IPS DF 19.7 (cell line): ENCODE data around the gene PBX3.

Experiments
- DNase-seq: peaks from one replicate; pipeline ENCODE4 v3.0.0-alpha.2; 2013; ENCODE audit warnings: low read depth, low spot score

PBX3 gene

DNA sequence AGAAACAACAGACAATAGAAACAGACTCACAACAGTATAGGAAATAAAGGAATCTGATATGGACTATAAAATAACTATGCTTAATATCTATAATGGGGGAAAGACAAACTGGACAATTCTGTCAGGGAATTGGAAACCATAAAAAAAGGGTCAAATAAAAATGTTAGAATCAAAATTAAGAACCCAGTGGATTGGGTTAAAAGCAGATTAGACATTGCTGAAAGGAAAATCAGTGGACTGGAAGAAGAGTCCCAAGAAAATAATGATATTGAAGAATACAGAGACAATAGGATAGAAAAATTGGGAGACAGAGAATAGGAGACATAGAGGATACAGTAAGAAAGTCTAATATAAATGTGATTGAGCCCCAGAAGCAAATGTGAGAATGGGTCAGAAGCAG, 199.2 kb downstream of the PBX3 start:
- no peak for DNase-seq

DNA sequence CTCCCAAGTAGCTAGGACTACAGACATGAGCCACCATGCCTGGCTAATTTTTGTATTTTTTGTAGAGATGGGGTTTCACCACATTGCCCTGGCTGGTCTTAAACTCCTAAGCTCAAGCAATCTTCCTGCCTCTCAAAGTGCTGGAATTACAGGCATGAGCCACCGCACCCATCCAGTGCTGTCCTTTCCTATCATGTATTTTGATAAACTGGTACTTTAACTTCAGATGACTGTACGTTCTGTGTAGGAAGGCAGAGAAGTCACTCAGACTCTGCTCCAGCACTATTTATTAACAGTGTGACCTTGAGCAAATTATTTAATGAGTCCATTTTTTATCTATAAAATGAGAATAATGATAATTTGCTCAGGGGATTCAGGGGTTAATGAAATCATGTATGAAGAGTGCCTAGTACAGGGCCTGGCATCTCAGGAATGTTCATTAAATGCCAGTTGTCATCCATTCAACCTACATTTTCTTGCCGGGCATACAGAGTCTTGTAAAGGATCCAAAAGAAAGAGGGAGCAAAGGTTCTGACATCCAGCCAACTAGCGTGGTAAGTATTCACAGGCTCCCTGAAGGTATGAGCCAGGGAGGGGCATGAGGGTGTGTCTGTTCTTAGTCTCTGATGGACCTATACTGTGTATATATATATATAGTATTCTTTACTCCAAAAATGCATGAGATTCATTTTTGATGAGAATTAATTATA, 201.9 kb downstream of the PBX3 start:
- no peak for DNase-seq

DNA sequence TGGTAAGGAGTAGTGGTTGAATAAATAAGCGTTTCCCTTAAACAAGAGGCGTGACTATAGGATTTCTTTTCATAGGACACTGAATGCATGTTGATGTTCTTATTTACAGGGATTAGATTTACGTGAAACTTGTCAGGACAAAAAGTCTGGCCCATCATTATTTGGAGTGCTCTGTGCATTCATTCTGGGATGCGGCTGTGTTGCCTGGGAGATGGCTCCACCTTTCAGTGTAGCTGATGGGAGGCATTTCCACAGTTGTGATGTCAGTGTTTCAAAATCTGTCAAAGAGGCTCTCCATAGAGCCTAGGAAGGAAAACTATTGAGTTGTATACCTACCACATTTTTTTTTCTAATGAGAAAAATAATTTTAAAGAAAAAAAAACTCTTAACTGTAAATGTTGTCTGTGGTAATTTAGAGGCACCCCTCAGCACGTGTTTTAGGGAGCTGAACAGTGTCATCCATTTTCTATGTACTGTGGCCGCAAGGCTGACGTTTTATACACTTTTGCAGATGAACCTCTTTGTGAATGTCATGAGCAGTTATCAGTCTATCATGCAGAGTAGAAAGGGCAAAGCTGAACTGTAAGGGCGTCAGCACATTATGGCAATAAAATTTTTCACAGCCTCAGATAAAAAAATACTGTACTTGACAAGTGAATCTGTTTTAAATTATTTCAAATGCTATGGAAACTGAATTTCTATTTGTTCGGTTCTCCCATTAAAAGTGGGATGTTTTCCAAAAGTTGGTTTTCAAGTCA, 202.7 kb downstream of the PBX3 start:
- DNase-seq, result no peak

DNA sequence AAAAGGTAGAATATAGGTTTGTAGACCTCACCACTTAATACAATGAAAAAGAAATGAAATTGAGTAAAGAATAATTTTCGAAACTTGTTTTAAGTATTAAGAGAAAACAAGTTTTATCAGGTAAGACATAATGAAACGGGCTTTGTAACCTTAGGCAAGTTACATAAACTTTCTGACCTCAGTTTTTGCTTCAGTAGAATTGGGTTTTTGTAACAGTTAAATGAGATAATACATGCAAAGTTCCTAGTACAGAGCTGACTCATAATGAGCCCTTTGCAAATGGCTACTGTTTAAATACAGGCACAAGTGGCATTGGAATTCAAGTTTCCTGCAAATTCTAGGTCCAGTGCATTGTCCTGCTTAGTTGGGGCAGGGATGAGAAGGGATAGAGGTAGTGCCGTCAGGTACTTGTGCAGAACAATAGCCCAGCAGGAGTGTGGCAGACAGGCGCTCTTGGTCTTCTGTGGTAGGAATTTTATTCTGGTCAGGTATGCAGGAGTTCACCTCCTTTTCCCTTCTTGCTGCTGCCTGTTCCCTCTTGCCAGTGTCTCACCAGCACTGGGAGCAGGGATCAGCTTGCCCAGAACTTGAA, 203.8 kb downstream of the PBX3 start:
- peak; percentile 99 for DNase-seq

DNA sequence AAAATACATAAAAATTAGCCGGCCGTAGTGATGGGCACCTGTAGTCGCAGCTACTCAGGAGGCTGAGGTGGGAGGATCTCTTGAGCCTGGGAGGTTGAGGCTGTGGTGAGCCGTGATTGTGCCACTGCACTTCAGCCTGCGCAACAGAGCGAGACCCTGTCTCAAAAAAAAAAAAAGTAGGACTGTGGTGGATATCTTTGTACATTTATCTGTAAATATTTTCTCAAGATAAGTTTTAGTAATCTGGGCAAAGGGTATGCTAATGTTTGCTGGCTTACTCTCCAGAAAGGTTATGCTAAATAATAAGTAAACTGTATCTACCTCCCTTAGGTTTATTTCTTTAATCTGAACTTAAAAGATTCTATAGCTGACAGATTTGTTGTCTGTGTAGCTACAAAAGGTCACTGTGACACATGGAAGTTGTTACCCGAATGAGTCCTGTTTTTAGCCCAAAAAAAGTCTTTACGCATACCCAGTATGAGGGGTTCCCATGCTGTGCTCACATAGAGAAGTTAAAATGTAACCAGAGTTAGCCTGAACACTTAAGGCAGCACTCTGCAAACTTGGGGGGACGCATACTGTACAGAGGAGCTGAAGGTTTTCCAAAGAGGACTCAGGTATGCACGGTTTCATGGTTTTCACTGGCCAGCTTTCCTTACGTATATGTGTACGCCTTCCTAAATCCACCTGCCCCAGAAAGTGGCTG, 206.3 kb downstream of the PBX3 start:
- no peak for DNase-seq

DNA sequence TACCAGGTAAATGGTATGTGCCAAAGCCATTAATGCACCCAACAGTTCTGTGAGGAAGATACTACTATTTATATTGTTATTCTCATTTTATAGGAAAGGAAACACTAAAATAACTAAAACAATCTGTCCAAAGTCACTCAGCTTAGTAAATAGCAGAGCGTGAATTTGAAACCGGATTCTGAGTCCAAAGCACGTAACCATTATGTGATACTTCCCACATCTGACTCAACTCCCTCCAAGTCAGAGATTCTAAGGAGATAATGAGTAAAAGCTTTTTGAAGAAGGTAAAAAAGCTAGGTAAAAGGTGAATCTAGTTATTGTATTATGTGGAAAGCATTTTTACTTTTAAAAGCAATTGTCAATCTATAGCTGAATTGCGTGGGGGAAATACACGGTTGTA, 208.9 kb downstream of the PBX3 start:
- no peak for DNase-seq

DNA sequence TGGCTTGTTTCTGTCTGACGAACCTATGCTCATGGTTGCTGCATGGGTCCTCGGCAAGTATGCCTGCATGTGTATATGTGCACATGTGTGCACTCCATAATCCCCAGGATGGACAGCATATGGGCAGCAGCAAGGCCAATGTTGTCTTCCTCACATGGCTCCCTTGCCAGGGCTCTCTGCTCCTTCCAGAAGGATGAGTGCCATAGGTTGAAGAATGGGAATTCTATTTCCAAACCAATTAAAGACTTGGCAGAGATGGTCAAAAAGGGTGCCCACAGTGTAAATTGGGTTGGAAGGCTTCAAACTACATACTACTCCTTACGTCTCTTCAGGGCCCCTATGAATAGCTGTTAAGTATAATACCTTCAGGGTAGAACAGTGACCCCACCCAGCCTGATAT, 212.1 kb downstream of the PBX3 start:
- DNase-seq, result no peak

DNA sequence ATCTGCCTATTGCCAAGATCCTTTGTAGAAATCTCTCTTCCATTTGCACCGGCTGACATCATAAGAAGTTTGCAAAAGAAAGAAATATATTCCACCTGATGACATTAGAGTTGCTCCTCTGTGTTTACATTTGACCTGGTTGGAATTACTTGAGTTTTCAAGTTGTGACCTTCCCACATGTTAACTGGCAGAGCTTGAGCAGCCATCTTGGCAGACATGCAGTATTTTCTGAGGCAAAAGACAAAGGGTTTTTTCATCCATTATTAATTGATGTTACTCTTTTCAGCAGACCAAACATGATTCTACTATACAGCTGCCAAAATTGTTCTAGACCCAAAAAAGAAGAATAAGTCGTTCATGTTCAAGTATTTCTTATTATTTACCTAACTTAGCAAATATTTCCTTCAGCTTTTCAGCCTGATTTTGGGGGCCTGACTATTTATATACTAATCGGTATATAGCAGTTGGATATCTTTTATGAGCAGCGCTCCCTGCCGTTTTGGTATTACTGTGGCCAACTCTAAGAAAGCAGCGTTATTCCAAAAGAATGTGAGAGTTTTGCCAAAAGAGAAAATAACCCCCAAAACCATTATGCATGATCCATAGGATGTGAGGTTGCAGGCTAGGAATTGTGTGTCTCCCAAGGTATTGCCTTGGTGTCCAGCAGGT, 212.9 kb downstream of the PBX3 start:
- no peak for DNase-seq

DNA sequence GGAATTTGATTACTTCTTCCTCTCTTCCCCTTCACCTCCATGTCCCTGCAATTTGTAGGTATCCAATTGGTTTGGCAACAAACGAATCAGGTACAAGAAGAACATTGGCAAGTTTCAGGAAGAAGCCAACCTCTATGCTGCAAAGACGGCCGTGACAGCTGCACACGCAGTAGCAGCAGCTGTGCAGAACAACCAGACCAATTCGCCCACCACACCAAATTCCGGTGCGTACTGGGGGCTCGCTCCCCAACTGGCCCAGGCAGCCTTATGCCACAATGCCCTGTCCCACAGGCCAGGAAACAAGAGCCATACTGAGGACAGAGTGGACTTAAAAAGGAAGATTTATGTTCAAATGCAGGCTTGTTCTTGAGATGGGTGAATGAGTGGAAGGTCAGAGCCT, 213.5 kb downstream of the PBX3 start:
- no peak for DNase-seq

DNA sequence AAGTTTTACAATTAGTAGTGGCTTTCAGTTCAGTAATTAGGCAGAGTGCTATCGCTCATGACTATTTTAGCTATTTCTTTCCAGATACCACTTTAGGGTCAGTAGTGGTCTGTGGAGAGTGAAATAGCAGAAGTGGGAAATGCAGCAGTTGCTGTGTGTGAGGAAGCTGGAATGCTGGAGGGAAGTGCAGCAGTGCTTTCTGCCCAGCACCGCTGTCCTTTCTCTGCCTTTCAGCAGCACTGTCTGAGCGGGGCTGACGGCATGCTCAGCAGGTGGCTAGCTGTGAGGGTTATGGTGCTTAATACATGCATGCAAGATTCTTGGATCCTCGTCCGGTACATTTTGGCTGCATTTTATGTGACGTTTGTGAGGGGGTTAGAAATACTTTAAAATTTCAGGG, 213.9 kb downstream of the PBX3 start:
- no peak for DNase-seq

DNA sequence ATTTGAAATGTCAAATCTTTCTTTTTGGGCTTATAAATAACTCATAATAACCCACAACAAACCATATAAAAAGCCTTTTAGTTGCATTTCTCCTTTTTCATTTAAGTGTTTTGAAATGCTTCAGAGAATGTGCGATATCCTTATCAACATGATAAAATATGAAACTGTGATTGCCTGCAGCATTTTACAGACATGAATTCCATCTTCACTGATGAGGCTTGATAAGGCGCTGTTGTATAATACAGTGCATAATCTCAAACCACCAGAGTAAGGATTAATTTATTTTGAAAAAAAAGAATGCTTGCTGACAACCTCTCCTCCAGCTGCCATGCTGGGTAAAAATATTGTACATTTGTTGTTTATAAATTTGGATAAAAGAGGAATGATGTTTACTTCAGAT, 216.8 kb downstream of the PBX3 start:
- no peak for DNase-seq

DNA sequence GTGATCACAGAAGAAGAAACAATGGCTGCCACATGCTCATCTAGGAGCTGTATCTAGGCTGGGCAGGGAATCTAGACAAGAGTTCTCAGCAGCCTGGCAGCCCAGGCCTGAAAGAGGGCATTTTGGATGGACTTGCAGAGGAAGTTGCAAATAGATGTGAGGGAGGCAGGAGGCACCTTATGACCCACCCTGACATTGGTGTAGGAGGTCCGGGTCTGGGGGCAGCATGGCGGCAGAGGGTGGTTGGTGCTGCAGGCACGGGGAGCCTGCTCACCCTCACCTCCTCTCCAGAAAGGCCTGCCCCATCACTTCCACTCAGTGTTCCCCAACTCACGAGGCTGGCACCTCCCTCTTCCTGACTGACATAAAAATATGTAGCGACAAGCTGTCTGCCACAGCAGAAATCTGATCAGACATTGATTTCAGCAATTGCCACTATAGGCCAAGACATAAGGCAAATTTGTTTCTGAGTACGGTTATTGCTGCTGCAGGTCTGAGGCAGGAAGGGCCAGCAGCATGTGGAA, 217.6 kb downstream of the PBX3 start:
- DNase-seq, result no peak

DNA sequence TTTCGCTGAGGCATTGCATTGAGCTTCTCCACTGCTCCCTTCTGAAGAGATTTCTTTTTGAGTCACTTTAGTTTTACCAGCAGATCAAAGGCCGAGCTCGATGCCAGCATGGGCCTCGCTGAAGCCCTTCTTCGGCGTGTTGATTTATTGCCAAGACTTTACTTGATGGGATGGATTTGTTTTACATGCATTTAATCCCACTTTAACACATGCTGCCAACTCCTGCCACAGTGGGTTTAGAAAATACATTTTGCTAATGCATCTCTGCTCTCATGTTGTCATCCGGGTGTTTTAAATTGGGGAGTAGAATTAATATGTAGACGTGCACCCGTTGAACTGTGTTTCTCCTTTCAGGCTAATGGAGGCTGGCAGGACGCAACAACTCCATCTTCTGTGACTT, 218.3 kb downstream of the PBX3 start:
- DNase-seq, result no peak

DNA sequence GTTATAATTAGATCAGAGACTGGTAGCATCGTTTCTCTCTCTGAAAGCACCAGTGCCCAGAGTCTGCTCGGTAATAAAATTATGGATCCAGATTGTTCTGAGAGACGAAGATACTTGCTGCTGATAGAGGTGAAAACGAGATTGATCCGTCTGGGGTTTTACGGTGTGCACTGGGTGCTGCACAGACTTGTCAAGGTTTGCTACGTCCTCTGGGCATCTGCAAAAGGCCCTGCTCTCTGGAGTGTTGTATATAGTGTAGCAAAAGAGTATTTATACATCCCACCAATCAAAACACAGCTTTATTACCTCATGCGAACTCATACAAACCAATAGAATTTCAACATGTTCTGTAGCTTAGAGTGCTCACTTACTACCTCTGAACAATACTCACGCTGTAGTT, 219.3 kb downstream of the PBX3 start:
- no peak for DNase-seq

DNA sequence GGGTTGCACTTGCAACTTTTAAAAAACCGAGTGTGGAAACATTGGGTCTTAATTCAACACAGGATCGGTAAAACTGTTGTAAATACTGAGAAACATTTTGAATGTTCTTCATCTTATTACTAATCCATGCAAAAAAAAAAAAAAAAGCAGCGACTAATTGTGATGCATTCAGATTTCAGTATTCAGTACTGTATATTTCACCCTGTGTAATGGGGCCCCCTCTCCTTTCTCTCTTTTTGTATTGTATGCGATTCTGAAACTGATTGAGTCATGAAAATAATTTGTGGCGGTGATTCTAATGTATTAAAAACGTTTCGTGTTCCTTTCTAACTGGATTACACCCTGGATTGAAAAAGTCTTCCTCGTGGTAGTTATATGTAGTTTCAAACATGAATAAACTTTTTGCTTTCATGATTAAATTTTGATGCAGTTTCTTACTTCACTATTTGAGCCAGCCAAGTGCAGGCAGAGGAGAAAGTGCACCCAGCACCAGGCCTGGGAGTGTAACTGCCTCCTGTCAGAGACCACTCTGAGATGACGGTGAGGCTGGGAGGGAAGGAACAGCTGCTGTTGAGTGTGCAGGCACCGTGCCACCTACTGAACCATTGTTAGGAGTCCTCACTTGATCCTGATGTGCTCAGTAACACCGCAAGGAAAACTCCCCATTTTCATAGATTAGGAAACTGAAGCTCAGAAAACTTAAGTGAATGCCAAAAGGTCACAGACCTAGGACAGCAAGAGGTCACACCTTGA, 220.0 kb downstream of the PBX3 start:
- DNase-seq, result no peak

DNA sequence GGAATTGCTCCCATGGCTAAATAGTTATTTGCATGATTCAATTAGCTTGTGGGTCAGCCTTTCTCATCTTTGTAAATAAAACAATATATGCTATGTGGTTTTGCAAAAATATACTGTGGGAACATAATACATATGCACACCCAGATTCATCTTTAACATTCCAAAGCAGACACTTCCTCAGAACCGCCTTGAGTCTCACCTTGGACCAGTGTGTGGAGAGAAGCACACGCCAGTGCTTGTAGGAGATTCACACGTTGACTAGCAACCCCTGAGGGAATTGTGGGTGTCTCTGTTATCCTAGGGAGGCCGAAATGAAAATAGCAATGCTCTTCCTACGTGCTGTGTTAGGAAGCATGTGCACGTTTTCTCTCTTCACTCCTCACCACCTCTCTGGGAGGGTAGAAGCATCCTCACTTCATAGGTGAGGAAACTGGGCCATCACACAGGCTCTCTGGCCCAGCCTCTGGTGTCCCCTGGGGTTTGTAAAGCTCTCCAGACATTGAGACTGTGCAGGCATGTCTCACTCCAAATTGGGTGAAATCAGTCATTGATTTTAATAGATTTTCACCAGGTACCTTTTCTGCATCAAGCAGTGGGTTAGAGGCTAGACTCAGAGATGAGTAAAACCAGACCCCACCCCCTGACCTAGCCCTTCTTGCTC, 221.7 kb downstream of the PBX3 start:
- DNase-seq, result no peak

DNA sequence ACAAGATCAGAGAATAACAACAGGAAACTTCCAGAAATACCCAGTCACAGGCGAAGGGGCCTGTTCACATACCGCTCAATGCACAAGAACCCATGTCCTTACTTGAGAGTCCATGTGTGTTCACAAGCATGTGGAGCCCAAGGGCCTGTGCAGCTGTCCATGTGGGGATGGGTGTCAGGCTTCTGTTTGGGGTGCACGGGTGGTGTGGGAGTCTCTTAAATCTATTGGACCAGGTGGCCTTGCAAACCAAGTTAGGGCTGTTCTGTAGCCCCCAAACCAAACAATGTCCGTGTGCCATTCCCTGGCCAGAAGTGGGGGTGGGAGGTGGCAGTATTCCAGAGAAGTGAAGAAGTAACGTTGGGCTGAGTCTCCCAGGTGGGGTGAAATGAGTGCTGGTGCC, 222.3 kb downstream of the PBX3 start:
- DNase-seq, result no peak

DNA sequence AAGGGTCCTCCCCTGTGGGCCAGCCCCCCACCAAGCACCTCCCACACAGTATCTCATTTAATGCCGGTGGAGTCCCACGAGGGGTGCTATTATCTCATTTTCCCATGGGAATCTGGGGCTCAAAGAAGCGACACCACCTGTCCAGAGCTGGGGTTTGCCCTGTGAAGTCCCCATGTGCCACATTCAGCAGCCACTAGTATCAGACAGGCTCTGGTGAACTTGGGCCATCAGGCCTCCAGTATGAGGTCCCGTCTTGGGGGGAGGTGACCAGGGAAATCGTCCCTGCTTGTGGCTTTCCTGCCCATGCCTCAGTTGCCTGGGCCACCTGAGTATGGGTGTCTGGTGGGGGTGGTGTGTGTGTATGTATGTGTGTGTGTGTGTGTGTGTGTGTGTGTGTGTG, 222.7 kb downstream of the PBX3 start:
- no peak for DNase-seq

DNA sequence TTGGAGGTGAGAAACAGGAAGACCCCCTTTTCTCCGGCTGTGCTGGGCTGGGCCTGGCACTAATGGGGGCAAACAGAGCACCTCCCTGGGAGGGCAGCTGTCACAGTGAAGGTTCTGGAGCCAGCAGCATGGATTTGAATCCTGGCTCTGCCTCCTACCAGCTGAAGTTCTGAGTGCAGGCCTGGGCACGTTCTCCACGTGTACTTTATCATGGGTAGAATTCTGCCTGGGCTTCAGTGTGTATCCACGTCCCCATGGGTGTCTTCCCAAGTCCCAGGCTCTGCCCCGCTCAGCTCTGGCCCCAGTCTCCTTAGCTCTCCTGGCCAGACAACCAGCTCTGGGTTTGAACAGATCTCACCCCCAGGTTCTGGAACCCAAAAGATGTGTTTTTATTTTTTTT, 223.2 kb downstream of the PBX3 start:
- no peak for DNase-seq

DNA sequence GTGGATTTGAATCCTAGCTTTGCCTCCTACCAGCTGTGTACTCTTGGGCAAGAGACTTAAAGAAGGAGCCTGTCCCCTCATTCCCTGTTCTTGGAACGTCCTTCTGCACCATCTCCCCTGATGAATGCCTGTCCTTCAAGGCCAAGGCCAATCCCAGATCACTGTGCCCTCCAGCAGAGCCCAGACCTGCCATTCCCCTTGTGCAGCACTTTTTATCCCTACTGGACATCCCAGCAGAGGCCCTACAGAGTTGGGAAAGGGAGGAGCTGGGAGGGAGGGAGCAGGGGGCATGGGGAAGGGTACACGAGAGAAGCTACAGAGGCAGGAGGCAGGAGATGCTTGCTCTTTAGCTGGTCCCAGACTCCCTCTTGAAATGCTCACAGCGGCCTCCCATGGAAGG, 223.9 kb downstream of the PBX3 start:
- DNase-seq, result no peak
